T-helper 17 cell (primary cell): ENCODE results near the gene FAM131A. TPM values are rescaled to one million over a fixed set of nuclear protein-coding genes. Genes with fewer than 3 reads are reported as not detected.

Source experiments
- ATAC-seq: fragments of 150-1000 bp; cut with Tn5 transposase; 2 replicates; pipeline ENCODE4 v1.10.0; 2021; ENCODE audit warnings: mild to moderate bottlenecking, moderate library complexity
- DNase-seq, 3 donors: peaks; one replicate each; pipeline versions ENCODE4 v3.0.0 to v3.0.0-alpha.2; 2020 to 2021
- H3K9me3 ChIP-seq: one replicate; pipeline ENCODE4 v1.7.0; 2013; ENCODE audit warnings: low read length, mild to moderate bottlenecking; ENCODE audit not compliant: control insufficient read depth, poor library complexity, severe bottlenecking
- H3K27ac Mint-ChIP-seq: one replicate; pipeline ENCODE4 v1.8.0; 2022; ENCODE audit warnings: mild to moderate bottlenecking, moderate library complexity, mixed read lengths
- H3K27me3 Mint-ChIP-seq: one replicate; pipeline ENCODE4 v1.8.0; 2022; ENCODE audit warnings: mixed read lengths
- H3K36me3 Mint-ChIP-seq: one replicate; pipeline ENCODE4 v1.8.0; 2022; ENCODE audit warnings: low read depth, mixed read lengths
- H3K4me1 Mint-ChIP-seq: one replicate; pipeline ENCODE4 v1.8.0; 2022; ENCODE audit warnings: mild to moderate bottlenecking, mixed read lengths
- H3K4me3 Mint-ChIP-seq: one replicate; pipeline ENCODE4 v1.8.0; 2022; ENCODE audit warnings: mild to moderate bottlenecking, moderate library complexity, mixed read lengths
- total RNA-seq, 4 donors: library from RNA in 2 of 4; stranded (reverse) in 2 of 4; gene quantifications; one replicate each; pipeline ENCODE4 v1.2.3 and lab custom pipeline; 2022 to 2026

Gene FAM131A
- total RNA-seq, 2 donors from 2014 or later = 7.9 to 10.9 TPM

GRCh38 chr3:184358124-184358767 is 20.8 kb downstream of the FAM131A start:
- no peak for DNase-seq
- no peak for ATAC-seq
- no peaks in the 10 kb centered on the region for H3K9me3 ChIP-seq
- no peaks in the 10 kb centered on the region for H3K27me3 Mint-ChIP-seq
- H3K4me3 Mint-ChIP-seq = no peak overlapping the region
- H3K4me1 Mint-ChIP-seq = peaks cover 13% of the 10 kb centered on the region
- no peak overlapping the region for H3K27ac Mint-ChIP-seq
- no peaks in the 10 kb centered on the region for H3K36me3 Mint-ChIP-seq

GRCh38 chr3:184358921-184359350 is 21.5 kb downstream of the FAM131A start:
- DNase-seq (no peak), ATAC-seq (no peak)
- H3K9me3 ChIP-seq = no peaks in the 10 kb centered on the region
- no peak overlapping the region for H3K4me3 Mint-ChIP-seq
- no peaks in the 10 kb centered on the region for H3K36me3 Mint-ChIP-seq
- no peaks in the 10 kb centered on the region for H3K27me3 Mint-ChIP-seq
- H3K4me1 Mint-ChIP-seq = peaks cover 18% of the 10 kb centered on the region
- H3K27ac Mint-ChIP-seq = no peak overlapping the region

GRCh38 chr3:184359610-184360009 is 22.2 kb downstream of the FAM131A start:
- H3K27ac Mint-ChIP-seq = no peak overlapping the region
- DNase-seq (no peak), ATAC-seq (no peak)
- no peaks in the 10 kb centered on the region for H3K9me3 ChIP-seq
- peaks cover 23% of the 10 kb centered on the region for H3K4me1 Mint-ChIP-seq
- no peaks in the 10 kb centered on the region for H3K27me3 Mint-ChIP-seq
- no peaks in the 10 kb centered on the region for H3K36me3 Mint-ChIP-seq
- peak overlapping the region; percentile 90 for H3K4me3 Mint-ChIP-seq

- Mint-ChIP-seq H3K27ac (no peak overlapping the region), H3K27me3 (no peaks in the 10 kb centered on the region), H3K4me1 (peaks cover 30% of the 10 kb centered on the region), H3K36me3 (no peaks in the 10 kb centered on the region), H3K4me3 (peak overlapping the region; percentile 90)
- no peaks in the 10 kb centered on the region for H3K9me3 ChIP-seq
- no peak for ATAC-seq
- no peak for DNase-seq
These were observed 22.9 kb downstream of the FAM131A start for GRCh38 chr3:184360070-184360928.

GRCh38 chr3:184360929-184361531 is 23.6 kb downstream of the FAM131A start:
- H3K4me3 Mint-ChIP-seq = peak overlapping the region; percentile 90
- peaks cover 32% of the 10 kb centered on the region for H3K4me1 Mint-ChIP-seq
- H3K27me3 Mint-ChIP-seq = no peaks in the 10 kb centered on the region
- ATAC-seq (no peak), DNase-seq (no peak)
- H3K9me3 ChIP-seq = no peaks in the 10 kb centered on the region
- H3K27ac Mint-ChIP-seq = no peak overlapping the region
- H3K36me3 Mint-ChIP-seq = no peaks in the 10 kb centered on the region

GRCh38 chr3:184361532-184361931 is 24.1 kb downstream of the FAM131A start, which contains the start of the genes CLCN2 and POLR2H:
CLCN2 (minus strand) TSS chr3:184361605; CDS start chr3:184361479, 126 bp downstream.
POLR2H (plus strand) TSS chr3:184361710; CDS start chr3:184363493, 1,783 bp downstream.
- Mint-ChIP-seq H3K27ac (peak within 1 kb of the TSS; percentile 93), H3K27me3 (no peaks in the 10 kb centered on the region), H3K36me3 (no peaks in the 10 kb centered on the region), H3K4me3 (peak within 1 kb of the TSS; percentile 99), H3K4me1 (peaks cover 33% of the 10 kb centered on the region)
- peak in 2 of 3 donors; percentile 34 to 43 for DNase-seq
- no peaks in the 10 kb centered on the region for H3K9me3 ChIP-seq
- ATAC-seq = peak; percentile 28

GRCh38 chr3:184361932-184362667 is 24.7 kb downstream of the FAM131A start:
- H3K9me3 ChIP-seq = no peaks in the 10 kb centered on the region
- Mint-ChIP-seq H3K36me3 (no peaks in the 10 kb centered on the region), H3K27me3 (no peaks in the 10 kb centered on the region), H3K27ac (peak overlapping the region; percentile 93), H3K4me1 (peaks cover 36% of the 10 kb centered on the region), H3K4me3 (peak overlapping the region; percentile 99)
- ATAC-seq (peak; percentile 8), DNase-seq (peak in 1 of 3 donors; percentile 19)

GRCh38 chr3:184362668-184363546 is 25.5 kb downstream of the FAM131A start:
- DNase-seq (peak; percentile 85 to 89 (median 85)), ATAC-seq (peak; percentile 85)
- no peaks in the 10 kb centered on the region for H3K36me3 Mint-ChIP-seq
- H3K27me3 Mint-ChIP-seq = no peaks in the 10 kb centered on the region
- peak overlapping the region; percentile 99 for H3K4me3 Mint-ChIP-seq
- H3K4me1 Mint-ChIP-seq = peaks cover 36% of the 10 kb centered on the region
- no peaks in the 10 kb centered on the region for H3K9me3 ChIP-seq
- H3K27ac Mint-ChIP-seq = peak overlapping the region; percentile 93

GRCh38 chr3:184366619-184367289 is 29.4 kb downstream of the FAM131A start:
- no peak overlapping the region for H3K27ac Mint-ChIP-seq
- H3K36me3 Mint-ChIP-seq = peaks cover 3% of the 10 kb centered on the region
- ATAC-seq (no peak), DNase-seq (no peak)
- no peaks in the 10 kb centered on the region for H3K9me3 ChIP-seq
- no peak overlapping the region for H3K4me3 Mint-ChIP-seq
- H3K27me3 Mint-ChIP-seq = no peaks in the 10 kb centered on the region
- peaks cover 36% of the 10 kb centered on the region for H3K4me1 Mint-ChIP-seq

GRCh38 chr3:184368116-184368515 is 30.7 kb downstream of the FAM131A start:
- Mint-ChIP-seq H3K27ac (peak overlapping the region; percentile 24), H3K36me3 (peaks cover 3% of the 10 kb centered on the region), H3K4me3 (no peak overlapping the region), H3K27me3 (no peaks in the 10 kb centered on the region), H3K4me1 (peaks cover 32% of the 10 kb centered on the region)
- DNase-seq (no peak), ATAC-seq (no peak)
- H3K9me3 ChIP-seq = no peaks in the 10 kb centered on the region

- Mint-ChIP-seq H3K4me1 (peaks cover 27% of the 10 kb centered on the region), H3K27me3 (no peaks in the 10 kb centered on the region), H3K4me3 (no peak overlapping the region), H3K27ac (peak overlapping the region; percentile 67), H3K36me3 (peaks cover 3% of the 10 kb centered on the region)
- DNase-seq = no peak
- H3K9me3 ChIP-seq = no peaks in the 10 kb centered on the region
- no peak for ATAC-seq
These were observed 31.3 kb downstream of the FAM131A start for GRCh38 chr3:184368586-184369183.
